Mammary epithelial cell (primary cell): ENCODE measurements around the gene DEDD.

Experiments used
- EZH2 ChIP-seq: IDR thresholded peaks from 2 replicates; pipeline ENCODE4 v1.6.1; 2012; ENCODE audit warnings: low read length, inconsistent platforms, borderline replicate concordance
- TF ChIP-seq, protein P1 (sequence below), 2 donors: IDR thresholded peaks in 1 of 2; conservative IDR thresholded peaks in 1 of 2; 2 replicates each; pipeline ENCODE4 v1.5.1; 2011 to 2012; ENCODE audit warnings: inconsistent platforms in 2 of 2, low read length in 2 of 2, mild to moderate bottlenecking in 2 of 2, control low read depth in 1 of 2, low read depth in 1 of 2; ENCODE audit not compliant: insufficient read depth in 1 of 2; ENCODE audit errors: extremely low read depth in 1 of 2

DNA sequence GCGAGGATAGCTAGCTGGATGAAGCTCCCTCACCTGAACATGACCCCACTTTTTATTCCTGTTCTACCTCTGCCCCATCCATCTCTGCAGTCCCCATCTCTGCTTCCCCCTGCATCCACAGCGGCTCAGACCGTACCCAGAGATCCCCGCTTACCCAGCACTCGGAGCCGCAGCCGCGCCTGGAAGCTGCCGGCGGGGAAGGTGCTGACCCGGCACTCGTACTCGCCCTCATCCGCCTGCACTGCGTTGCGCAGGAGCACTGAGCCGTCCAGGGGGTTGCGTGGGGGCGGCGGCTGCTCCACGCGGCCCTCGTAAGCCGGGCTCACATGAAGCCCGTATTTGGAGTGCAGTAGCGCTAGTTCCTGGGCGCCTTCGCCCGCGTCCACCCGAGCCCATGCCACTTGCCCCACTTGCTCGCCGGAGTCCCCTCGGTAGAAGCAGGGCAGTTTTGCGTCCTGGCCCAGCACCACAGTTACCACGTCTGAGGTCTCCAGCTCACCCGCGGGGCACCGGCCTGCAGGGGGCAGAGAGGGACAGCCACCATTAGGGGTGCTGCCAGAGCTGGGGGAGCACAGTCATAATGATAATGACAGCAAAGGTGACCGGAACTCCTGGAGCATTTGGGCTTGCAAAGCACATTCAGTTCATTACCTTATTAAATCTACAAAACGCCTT lies 52.9 kb downstream of the DEDD start:
- TF ChIP-seq, protein P1, sequence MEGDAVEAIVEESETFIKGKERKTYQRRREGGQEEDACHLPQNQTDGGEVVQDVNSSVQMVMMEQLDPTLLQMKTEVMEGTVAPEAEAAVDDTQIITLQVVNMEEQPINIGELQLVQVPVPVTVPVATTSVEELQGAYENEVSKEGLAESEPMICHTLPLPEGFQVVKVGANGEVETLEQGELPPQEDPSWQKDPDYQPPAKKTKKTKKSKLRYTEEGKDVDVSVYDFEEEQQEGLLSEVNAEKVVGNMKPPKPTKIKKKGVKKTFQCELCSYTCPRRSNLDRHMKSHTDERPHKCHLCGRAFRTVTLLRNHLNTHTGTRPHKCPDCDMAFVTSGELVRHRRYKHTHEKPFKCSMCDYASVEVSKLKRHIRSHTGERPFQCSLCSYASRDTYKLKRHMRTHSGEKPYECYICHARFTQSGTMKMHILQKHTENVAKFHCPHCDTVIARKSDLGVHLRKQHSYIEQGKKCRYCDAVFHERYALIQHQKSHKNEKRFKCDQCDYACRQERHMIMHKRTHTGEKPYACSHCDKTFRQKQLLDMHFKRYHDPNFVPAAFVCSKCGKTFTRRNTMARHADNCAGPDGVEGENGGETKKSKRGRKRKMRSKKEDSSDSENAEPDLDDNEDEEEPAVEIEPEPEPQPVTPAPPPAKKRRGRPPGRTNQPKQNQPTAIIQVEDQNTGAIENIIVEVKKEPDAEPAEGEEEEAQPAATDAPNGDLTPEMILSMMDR (conservative IDR thresholded peaks at IDR 0.05 in 1 of 2, IDR thresholded peaks at IDR 0.05 in 1 of 2; ENCODE audit: extremely low read depth in 1 of 2, insufficient read depth in 1 of 2, low read depth in 1 of 2, low read length in 2 of 2) = no peak
- no peak for TF ChIP-seq EZH2
